ENCODE results near the gene C9orf152.

C9orf152 gene

GRCh38 chr9:110155751-110156150, 52.2 kb downstream of the C9orf152 start:
- no peak for TF ChIP-seq CTCF (IDR thresholded peaks at IDR 0.05; ENCODE audit: low read length, missing control alignments)
- H3K4me3 ChIP-seq (replicated peaks; ENCODE audit: low read depth, low read length) = no peak overlapping the region
- no peak for DNase-seq (ENCODE audit: low read depth)

- no peak for DNase-seq (ENCODE audit: low read depth)
- no peak overlapping the region for H3K4me3 ChIP-seq (replicated peaks; ENCODE audit: low read depth, low read length)
- no peak for TF ChIP-seq CTCF (IDR thresholded peaks at IDR 0.05; ENCODE audit: low read length, missing control alignments)
These were observed 54.5 kb downstream of the C9orf152 start for GRCh38 chr9:110153431-110153830.

GRCh38 chr9:110152704-110153374, 55.1 kb downstream of the C9orf152 start:
- no peak overlapping the region for H3K4me3 ChIP-seq (replicated peaks; ENCODE audit: low read depth, low read length)
- TF ChIP-seq CTCF (IDR thresholded peaks at IDR 0.05; ENCODE audit: low read length, missing control alignments) = peak; percentile 79
- peak; percentile 74 for DNase-seq (ENCODE audit: low read depth)
